Measurements from ENCODE around the gene PLOD3.
"Not testable (repeated sequence)": the region's sequence is repeated elsewhere in the genome, so short reads cannot be mapped to it uniquely, and the experiment has no call there.

Gene PLOD3

GRCh38 chr7:101216001-101216859 lies 1.2 kb downstream of the PLOD3 start:
- Histone ChIP-seq H3K27me3 (ENCODE audit: control insufficient read depth in 5 of 5, insufficient read depth in 4 of 5, low read length in 5 of 5) (no peaks in the 10 kb centered on the region), H3K9ac (ENCODE audit: low read length in 5 of 5) (peak overlapping the region; percentile 56 to 94 (median 77)), H3K36me3 (ENCODE audit: control insufficient read depth in 5 of 5, insufficient read depth in 5 of 5, low read length in 5 of 5) (peaks cover 0 to 37% (median 24%) of the 10 kb centered on the region in 5 donors), H3K4me3 (ENCODE audit: low read depth in 1 of 5, low read length in 5 of 5) (peak overlapping the region; percentile 76 to 94 (median 84)), H3K9me3 (ENCODE audit: control insufficient read depth in 5 of 5, low read length in 5 of 5) (no peaks in the 10 kb centered on the region), H3K4me1 (ENCODE audit: control insufficient read depth in 5 of 5, insufficient read depth in 5 of 5, low read length in 5 of 5) (peaks cover 6 to 47% (median 41%) of the 10 kb centered on the region in 5 donors), H3K27ac (ENCODE audit: low read depth, low read length) (peak overlapping the region; percentile 96)

GRCh38 chr7:101212014-101212413 lies 5.4 kb downstream of the PLOD3 start:
- Histone ChIP-seq H3K9me3 (ENCODE audit: control insufficient read depth in 5 of 5, low read length in 5 of 5) (no peaks in the 10 kb centered on the region), H3K27me3 (ENCODE audit: control insufficient read depth in 5 of 5, insufficient read depth in 4 of 5, low read length in 5 of 5) (no peaks in the 10 kb centered on the region), H3K36me3 (ENCODE audit: control insufficient read depth in 5 of 5, insufficient read depth in 5 of 5, low read length in 5 of 5) (peaks cover 0 to 77% (median 57%) of the 10 kb centered on the region in 5 donors), H3K27ac (ENCODE audit: low read depth, low read length) (no peak overlapping the region), H3K4me1 (ENCODE audit: control insufficient read depth in 5 of 5, insufficient read depth in 5 of 5, low read length in 5 of 5) (peaks cover 1 to 17% (median 15%) of the 10 kb centered on the region in 5 donors), H3K4me3 (ENCODE audit: low read depth in 1 of 5, low read length in 5 of 5) (no peak overlapping the region), H3K9ac (ENCODE audit: low read length in 5 of 5) (no peak overlapping the region)

DNA sequence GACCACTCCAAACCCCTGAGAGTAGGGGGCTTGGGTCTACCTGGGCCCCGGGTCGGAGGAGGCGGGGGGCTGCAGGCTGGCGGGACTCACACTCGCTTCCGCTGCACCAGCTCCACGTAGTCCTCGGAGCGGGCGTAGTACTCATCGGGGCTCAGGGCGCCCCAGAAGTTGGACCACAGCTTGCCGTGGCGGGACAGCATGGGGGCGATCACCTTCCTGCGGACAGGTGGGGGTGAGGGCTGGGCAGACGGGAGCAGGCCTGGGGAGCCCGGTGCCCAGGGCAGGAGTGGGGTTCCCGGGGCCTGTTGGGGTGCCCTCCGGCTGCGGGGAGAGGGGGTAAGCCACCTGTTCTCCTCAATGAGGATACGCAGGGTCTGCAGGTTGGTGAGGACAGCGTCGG lies 5.9 kb downstream of the PLOD3 start:
- Histone ChIP-seq H3K27me3 (ENCODE audit: control insufficient read depth in 5 of 5, insufficient read depth in 4 of 5, low read length in 5 of 5) (no peaks in the 10 kb centered on the region), H3K4me1 (ENCODE audit: control insufficient read depth in 5 of 5, insufficient read depth in 5 of 5, low read length in 5 of 5) (peaks cover 1 to 12% (median 10%) of the 10 kb centered on the region in 5 donors), H3K36me3 (ENCODE audit: control insufficient read depth in 5 of 5, insufficient read depth in 5 of 5, low read length in 5 of 5) (peaks cover 0 to 80% (median 59%) of the 10 kb centered on the region in 5 donors), H3K27ac (ENCODE audit: low read depth, low read length) (no peak overlapping the region), H3K9me3 (ENCODE audit: control insufficient read depth in 5 of 5, low read length in 5 of 5) (no peaks in the 10 kb centered on the region), H3K4me3 (ENCODE audit: low read depth in 1 of 5, low read length in 5 of 5) (no peak overlapping the region), H3K9ac (ENCODE audit: low read length in 5 of 5) (no peak overlapping the region)

GRCh38 chr7:101210143-101210542 lies 7.2 kb downstream of the PLOD3 start:
- Histone ChIP-seq H3K9me3 (ENCODE audit: control insufficient read depth in 5 of 5, low read length in 5 of 5) (no peaks in the 10 kb centered on the region), H3K4me3 (ENCODE audit: low read depth in 1 of 5, low read length in 5 of 5) (no peak overlapping the region), H3K9ac (ENCODE audit: low read length in 5 of 5) (no peak overlapping the region), H3K27ac (ENCODE audit: low read depth, low read length) (no peak overlapping the region), H3K4me1 (ENCODE audit: control insufficient read depth in 5 of 5, insufficient read depth in 5 of 5, low read length in 5 of 5) (peaks cover 0 to 5% (median 0%) of the 10 kb centered on the region in 5 donors), H3K27me3 (ENCODE audit: control insufficient read depth in 5 of 5, insufficient read depth in 4 of 5, low read length in 5 of 5) (no peaks in the 10 kb centered on the region), H3K36me3 (ENCODE audit: control insufficient read depth in 5 of 5, insufficient read depth in 5 of 5, low read length in 5 of 5) (peaks cover 0 to 81% (median 63%) of the 10 kb centered on the region in 5 donors)

DNA sequence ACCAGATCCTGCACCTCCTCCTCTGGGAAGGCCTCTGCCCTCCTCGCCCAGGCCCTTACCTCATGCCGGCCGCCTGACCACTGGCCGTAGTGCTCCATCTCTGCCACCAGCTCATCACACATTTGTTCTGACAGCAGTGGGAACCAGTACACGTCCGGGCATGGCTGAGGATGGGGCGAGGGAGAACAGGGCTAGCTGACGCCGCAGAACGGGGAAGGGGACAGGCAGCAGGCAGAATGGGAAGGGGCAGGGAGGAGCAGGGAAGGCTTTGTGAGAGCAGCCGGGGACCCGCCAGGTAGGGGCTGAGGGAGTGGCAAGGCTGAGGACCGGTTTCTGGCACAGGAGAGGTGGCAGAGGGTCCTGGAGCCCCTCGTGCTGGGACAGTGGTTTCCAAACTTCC lies 8.6 kb downstream of the PLOD3 start:
- no peak overlapping the region for H3K9ac ChIP-seq (ENCODE audit: low read length in 5 of 5)
- H3K36me3 ChIP-seq (ENCODE audit: control insufficient read depth in 5 of 5, insufficient read depth in 5 of 5, low read length in 5 of 5) = peaks cover 0 to 75% (median 57%) of the 10 kb centered on the region in 5 donors
- peaks cover 0 to 2% (median 0%) of the 10 kb centered on the region in 5 donors for H3K27me3 ChIP-seq (ENCODE audit: control insufficient read depth in 5 of 5, insufficient read depth in 4 of 5, low read length in 5 of 5)
- peaks cover 0 to 8% (median 0%) of the 10 kb centered on the region in 5 donors for H3K4me1 ChIP-seq (ENCODE audit: control insufficient read depth in 5 of 5, insufficient read depth in 5 of 5, low read length in 5 of 5)
- no peaks in the 10 kb centered on the region for H3K9me3 ChIP-seq (ENCODE audit: control insufficient read depth in 5 of 5, low read length in 5 of 5)
- no peak overlapping the region for H3K4me3 ChIP-seq (ENCODE audit: low read depth in 1 of 5, low read length in 5 of 5)
- no peak overlapping the region for H3K27ac ChIP-seq (ENCODE audit: low read depth, low read length)

DNA sequence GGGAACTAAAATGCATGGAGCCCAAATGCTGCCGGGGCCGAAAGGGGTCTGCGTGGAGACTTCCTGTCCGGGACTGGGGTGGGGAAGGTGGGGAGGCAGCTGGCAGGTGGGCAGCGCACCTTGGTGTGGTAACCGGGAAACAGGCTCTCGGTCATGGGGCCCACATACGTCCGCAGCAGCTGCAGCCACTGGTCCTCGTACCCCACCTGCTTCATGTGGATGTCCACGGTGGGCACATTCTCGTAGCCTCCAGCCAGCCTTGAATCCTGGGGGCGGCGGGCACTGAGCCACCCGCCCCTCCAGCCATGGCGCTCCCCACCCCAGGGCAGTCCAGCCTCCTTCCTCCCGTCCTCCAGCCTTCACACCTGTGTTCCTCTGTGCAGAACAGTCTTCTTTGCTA lies 9.9 kb downstream of the PLOD3 start:
- no peak overlapping the region for H3K4me3 ChIP-seq (ENCODE audit: low read depth in 1 of 5, low read length in 5 of 5)
- H3K4me1 ChIP-seq (ENCODE audit: control insufficient read depth in 5 of 5, insufficient read depth in 5 of 5, low read length in 5 of 5) = peaks cover 0 to 10% (median 4%) of the 10 kb centered on the region in 5 donors
- H3K9ac ChIP-seq (ENCODE audit: low read length in 5 of 5) = no peak overlapping the region
- H3K36me3 ChIP-seq (ENCODE audit: control insufficient read depth in 5 of 5, insufficient read depth in 5 of 5, low read length in 5 of 5) = peaks cover 0 to 64% (median 53%) of the 10 kb centered on the region in 5 donors
- H3K27me3 ChIP-seq (ENCODE audit: control insufficient read depth in 5 of 5, insufficient read depth in 4 of 5, low read length in 5 of 5) = peaks cover 3 to 12% (median 11%) of the 10 kb centered on the region in 5 donors
- no peaks in the 10 kb centered on the region for H3K9me3 ChIP-seq (ENCODE audit: control insufficient read depth in 5 of 5, low read length in 5 of 5)
- no peak overlapping the region for H3K27ac ChIP-seq (ENCODE audit: low read depth, low read length)

DNA sequence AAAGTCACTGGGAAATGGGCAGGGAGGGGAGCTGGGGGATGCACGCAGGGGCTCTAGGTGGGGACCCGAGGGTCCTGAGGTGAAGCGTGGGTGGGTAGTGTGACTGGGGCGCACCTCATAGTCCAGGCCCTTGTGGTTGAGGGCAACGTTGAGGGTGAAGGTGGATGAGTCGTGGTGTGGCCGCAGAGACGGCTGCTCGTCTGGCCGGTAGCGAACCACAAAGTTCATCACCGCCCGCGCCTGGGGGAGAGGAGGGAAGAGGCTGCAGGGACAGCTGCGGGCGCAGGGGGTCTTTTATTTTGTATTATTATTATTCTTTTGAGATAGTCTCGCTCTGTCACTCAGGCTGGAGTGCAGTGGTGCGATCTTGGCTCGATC lies 10.7 kb downstream of the PLOD3 start:
- H3K4me1 ChIP-seq (ENCODE audit: control insufficient read depth in 5 of 5, insufficient read depth in 5 of 5, low read length in 5 of 5) = peaks cover 0 to 18% (median 11%) of the 10 kb centered on the region in 5 donors
- peaks cover 0 to 56% (median 46%) of the 10 kb centered on the region in 5 donors for H3K36me3 ChIP-seq (ENCODE audit: control insufficient read depth in 5 of 5, insufficient read depth in 5 of 5, low read length in 5 of 5)
- peaks cover 8 to 20% (median 19%) of the 10 kb centered on the region in 5 donors for H3K27me3 ChIP-seq (ENCODE audit: control insufficient read depth in 5 of 5, insufficient read depth in 4 of 5, low read length in 5 of 5)
- H3K27ac ChIP-seq (ENCODE audit: low read depth, low read length) = no peak overlapping the region
- no peak overlapping the region for H3K4me3 ChIP-seq (ENCODE audit: low read depth in 1 of 5, low read length in 5 of 5)
- no peak overlapping the region for H3K9ac ChIP-seq (ENCODE audit: low read length in 5 of 5)
- no peaks in the 10 kb centered on the region for H3K9me3 ChIP-seq (ENCODE audit: control insufficient read depth in 5 of 5, low read length in 5 of 5)

DNA sequence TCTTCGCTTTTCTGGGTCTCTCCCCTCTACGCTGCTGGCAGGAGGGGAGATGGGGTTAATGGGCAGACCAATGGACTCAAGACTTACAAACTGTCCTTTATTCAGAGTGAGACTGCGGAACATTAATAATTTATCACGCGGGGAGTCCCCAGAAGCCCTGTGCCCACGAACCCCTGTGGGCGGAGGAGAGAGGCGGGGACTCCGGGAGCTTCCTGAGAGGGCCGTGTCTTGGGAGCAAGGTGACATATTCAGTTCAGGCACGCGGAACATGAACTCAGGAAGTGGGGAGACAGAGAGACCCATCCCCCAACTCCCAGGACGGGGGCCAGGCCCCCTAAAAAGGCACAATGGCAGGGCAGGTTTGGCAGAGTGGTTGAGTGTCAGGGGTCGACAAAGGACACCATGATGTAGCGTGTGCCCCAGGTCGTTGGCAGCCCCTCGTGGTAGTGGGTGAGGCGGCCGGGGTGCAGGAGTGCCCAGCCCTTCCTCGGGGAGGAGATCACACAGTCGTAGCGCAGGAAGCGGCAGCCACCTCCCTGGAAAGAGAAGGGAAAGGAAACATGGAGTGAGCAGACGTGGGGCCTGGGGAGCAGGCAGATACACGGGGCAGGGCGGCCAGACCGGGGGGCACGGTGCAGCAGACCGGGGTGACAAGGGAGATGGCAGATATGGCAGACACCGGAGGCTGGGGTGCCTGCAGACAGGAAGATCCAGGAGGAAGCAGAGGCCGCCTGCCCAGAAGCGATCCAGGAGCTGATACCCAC lies 11.3 kb downstream of the PLOD3 start:
- no peak overlapping the region for H3K9ac ChIP-seq (ENCODE audit: low read length in 5 of 5)
- no peaks in the 10 kb centered on the region for H3K9me3 ChIP-seq (ENCODE audit: control insufficient read depth in 5 of 5, low read length in 5 of 5)
- H3K27me3 ChIP-seq (ENCODE audit: control insufficient read depth in 5 of 5, insufficient read depth in 4 of 5, low read length in 5 of 5) = peaks cover 9 to 24% (median 21%) of the 10 kb centered on the region in 5 donors
- peaks cover 0 to 50% (median 40%) of the 10 kb centered on the region in 5 donors for H3K36me3 ChIP-seq (ENCODE audit: control insufficient read depth in 5 of 5, insufficient read depth in 5 of 5, low read length in 5 of 5)
- peaks cover 0 to 20% (median 12%) of the 10 kb centered on the region in 5 donors for H3K4me1 ChIP-seq (ENCODE audit: control insufficient read depth in 5 of 5, insufficient read depth in 5 of 5, low read length in 5 of 5)
- no peak overlapping the region for H3K27ac ChIP-seq (ENCODE audit: low read depth, low read length)
- no peak overlapping the region for H3K4me3 ChIP-seq (ENCODE audit: low read depth in 1 of 5, low read length in 5 of 5)

- not testable (repeated sequence) for H3K9me3 ChIP-seq (ENCODE audit: control insufficient read depth in 5 of 5, low read length in 5 of 5); H3K27ac ChIP-seq (ENCODE audit: low read depth, low read length); H3K9ac ChIP-seq (ENCODE audit: low read length in 5 of 5)
- peaks cover 0 to 30% (median 26%) of the 10 kb centered on the region in 5 donors for H3K36me3 ChIP-seq (ENCODE audit: control insufficient read depth in 5 of 5, insufficient read depth in 5 of 5, low read length in 5 of 5)
- H3K27me3 ChIP-seq (ENCODE audit: control insufficient read depth in 5 of 5, insufficient read depth in 4 of 5, low read length in 5 of 5) = peaks cover 18 to 36% (median 29%) of the 10 kb centered on the region in 5 donors
- H3K4me1 ChIP-seq (ENCODE audit: control insufficient read depth in 5 of 5, insufficient read depth in 5 of 5, low read length in 5 of 5) = peaks cover 0 to 20% (median 12%) of the 10 kb centered on the region in 5 donors
- peak overlapping the region in 1 of 5 donors; percentile 22 for H3K4me3 ChIP-seq (ENCODE audit: low read depth in 1 of 5, low read length in 5 of 5)
Measured at GRCh38 chr7:101203740-101204738, 13.3 kb downstream of the PLOD3 start.

Data from subcutaneous abdominal adipose tissue (tissue), 5 donors.